ENCODE data around the gene NAGA.
A peak's percentile ranks its signal among the peaks of the same experiment; 100 is the strongest.
"Not testable (repeated sequence)": the region's sequence is repeated elsewhere in the genome, so short reads cannot be mapped to it uniquely, and the experiment has no call there.

Gene NAGA

GRCh38 chr22:42074846-42075676 lies 4.4 kb upstream of the NAGA start:
- DNase-seq = no peak

GRCh38 chr22:42074132-42074811 lies 3.7 kb upstream of the NAGA start, which contains the start of gene PHETA2:
TSS of gene PHETA2 (plus strand) at chr22:42074248. CDS start at chr22:42077294, 3,046 bp downstream.
- DNase-seq = peak; percentile 0

GRCh38 chr22:42073621-42074041 lies 3.0 kb upstream of the NAGA start:
- DNase-seq = no peak

DNA sequence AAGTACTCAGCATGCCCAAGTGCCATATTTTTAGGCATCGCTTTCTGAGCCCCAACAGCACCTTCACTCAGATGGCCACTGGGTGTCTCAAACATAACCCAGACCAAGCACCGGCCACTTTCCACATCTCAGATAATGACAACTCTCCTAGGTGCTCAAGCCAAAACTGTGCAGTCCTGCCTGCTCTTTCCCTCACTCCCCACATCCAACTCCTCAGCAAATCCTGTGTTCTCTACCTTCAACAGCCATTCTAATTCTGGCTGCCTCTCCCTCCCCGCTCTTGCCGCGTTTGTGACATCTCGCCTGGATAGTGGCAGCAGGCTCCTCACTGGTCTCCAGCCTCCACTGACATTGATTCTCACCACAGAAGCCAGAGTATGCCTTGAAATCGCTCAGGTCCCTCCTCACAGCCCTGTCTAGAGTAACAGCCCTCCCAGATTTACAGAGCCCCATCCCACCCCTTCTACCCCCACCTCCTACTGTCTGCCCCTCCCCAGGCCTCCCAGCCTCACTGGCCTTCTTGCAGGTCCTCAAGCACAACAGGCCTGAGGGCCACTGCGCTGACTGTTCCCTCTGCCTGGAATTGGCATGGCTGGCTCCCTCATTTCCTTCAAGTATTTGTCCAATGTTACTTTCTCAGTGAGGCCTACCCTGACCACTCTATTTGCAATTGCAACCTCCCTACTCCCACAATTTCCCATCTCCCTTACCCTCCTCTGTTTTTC lies 2.2 kb upstream of the NAGA start:
- no peak for DNase-seq

- not testable (repeated sequence) for DNase-seq
Observed at GRCh38 chr22:42071508-42071907, 896 bp upstream of the NAGA start.

GRCh38 chr22:42069801-42070516 lies 653 bp downstream of the NAGA start:
- peak; percentile 48 for DNase-seq

DNA sequence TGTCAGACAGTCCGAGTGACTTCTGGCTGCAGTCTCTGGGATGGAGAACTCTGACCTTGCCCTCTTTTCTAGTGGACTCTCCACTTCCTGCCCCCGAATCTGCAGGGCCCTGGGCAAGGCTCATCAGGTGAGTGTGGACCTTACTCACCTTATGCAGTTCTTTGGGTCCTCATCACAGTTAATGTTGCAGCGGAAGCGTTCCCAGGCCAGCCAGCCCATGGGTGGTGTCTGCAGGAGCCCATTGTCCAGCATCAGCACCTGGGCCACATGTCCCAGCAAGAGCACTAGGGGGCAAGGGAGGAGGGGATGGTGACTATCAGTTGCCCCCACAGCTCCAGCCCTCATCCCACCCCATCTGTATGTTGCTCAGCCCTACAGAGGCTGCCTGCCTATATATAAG lies 2.3 kb downstream of the NAGA start:
- DNase-seq = no peak

- no peak for DNase-seq
Observed at GRCh38 chr22:42067671-42068251, 2.9 kb downstream of the NAGA start.

DNA sequence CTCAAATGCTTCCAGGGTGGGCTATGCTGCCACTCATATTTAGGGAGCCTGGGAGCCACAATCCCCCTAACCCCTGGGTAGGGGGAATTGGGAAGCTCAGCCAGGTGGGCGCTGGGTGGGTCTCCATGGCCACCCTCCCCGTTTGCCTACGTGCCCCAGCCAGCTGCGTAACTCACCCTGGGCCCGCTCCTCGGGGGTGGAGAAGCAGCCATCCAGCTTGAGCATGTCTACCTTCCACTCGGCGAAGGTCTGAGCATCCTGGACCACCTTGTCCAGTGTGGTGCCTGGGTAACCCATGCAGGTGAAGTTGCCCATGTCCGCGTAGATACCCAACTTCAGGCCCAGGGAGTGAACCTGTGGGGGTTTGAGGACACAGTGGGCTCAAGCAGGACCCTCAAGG lies 3.7 kb downstream of the NAGA start:
- DNase-seq = no peak

GRCh38 chr22:42066126-42066761 lies 4.4 kb downstream of the NAGA start:
- no peak for DNase-seq

DNA sequence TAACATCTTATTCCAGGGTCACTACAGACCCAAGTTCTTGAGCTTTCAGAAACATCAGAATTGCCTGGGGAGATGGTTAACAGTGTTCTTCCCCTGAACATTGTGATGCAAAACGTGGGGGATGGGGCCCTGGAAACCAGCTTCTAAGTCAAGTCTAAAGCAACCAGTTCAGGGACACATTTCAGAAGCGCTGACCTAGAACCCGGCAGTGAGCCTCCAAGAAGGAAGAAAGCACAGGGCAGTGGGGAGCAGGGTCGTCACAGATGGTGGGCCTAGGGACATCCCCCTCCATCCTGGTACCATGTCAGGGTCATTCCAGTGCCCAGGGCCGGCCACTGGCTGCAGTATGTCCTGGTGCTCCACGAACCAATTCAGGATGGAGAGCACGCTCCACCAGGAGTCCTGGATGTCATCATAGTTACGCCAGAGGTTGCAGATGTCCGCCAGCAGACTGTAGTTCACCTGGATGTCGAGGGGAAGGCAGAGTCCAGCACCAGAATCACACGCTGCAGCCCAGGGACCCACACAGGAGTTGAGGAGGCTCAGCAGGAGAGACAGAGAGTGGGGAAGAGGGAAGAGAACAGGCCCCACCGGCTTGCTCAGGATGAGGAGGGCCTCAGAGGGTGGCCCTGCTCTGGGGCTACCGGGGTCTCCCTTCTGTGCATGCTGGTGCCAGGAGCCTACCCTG lies 5.0 kb downstream of the NAGA start:
- DNase-seq = no peak

DNA sequence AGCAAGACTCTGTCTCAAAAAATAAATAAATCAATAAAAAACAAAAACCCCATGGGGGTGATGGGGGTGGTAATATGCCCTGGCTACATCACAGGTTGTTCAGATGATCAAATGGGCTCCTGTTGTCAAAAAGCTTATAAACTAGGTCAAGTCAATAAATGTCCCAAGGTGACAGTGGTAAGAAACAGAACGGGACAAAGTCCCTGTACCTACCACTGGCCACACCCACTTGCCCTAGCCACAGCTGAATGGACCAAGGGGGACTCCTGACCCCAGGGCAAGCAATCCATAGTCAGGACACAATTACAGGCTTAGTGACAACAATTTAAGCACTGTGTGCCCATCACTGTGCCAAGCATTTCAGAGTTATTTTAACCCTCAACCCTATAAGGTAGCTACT lies 6.0 kb downstream of the NAGA start:
- DNase-seq = no peak

- DNase-seq = no peak
Observed at GRCh38 chr22:42062506-42063170, 8.0 kb downstream of the NAGA start.

DNA sequence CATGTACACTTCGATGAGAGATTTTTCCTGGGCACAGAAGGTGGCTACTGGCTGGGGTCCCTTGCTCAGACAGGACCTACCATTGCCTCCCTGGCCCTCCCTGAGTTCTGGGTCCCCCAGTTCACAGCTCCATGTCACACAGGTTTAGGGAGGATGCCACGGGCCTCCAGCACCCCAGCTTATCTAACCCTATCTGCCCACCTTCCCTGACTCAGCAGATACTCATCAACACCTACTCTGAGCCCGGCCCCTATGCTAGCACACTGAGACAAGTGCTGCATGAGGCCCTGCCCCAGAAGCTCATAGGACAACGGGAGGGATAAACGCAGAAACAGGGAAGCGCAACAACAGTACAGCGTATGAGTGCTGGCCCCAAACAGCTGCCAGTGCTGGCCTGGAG lies 9.6 kb downstream of the NAGA start:
- no peak for DNase-seq

- no peak for DNase-seq
Observed at GRCh38 chr22:42060489-42060888, 10.1 kb downstream of the NAGA start.

- DNase-seq = no peak
Observed at GRCh38 chr22:42056757-42057511, 13.7 kb downstream of the NAGA start.

DNA sequence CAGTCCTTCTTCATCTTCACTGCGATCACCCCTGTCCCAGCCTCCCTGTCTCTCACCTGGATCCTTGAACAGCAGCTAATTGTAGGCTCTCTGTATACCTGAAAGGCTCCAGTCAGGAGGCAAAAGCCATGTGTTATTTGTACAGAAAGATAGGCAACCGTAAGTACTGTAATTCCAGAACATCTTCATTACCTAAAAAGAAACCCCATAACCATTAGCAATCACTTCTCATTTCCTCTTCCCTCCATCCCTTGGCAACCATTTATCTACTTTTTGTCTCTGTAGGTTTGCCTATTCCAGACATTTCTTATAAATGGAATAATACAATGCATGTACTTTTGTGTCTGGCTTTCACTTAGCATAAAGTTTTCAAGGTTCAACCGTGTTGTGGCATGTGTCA lies 17.8 kb downstream of the NAGA start:
- no peak for DNase-seq

DNA sequence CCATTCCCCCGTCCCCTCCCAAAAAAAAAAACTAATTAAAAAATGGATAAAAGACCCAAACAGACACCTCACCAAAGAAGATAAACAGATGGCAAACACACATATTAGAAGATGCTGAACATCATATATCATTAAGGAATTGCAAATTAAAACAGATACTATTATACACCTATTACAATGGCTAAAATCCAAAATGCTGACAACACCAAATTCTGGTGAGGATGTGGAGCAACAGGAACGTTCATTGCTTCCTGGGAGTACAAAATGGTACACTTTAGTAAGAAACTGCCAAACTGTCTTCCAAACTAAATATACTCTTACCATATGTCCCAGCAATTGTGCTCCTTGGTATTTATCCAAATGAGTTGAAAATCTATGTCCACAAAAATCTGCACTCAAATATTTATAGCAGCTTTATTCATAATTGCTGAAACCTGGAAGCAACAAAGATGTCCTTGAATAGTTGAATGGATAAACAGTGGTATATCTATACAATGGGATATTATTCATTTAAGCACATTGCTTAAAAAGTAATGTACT lies 19.9 kb downstream of the NAGA start:
- DNase-seq = no peak

- DNase-seq = no peak
Observed at GRCh38 chr22:42041784-42042183, 28.8 kb downstream of the NAGA start.

DNA sequence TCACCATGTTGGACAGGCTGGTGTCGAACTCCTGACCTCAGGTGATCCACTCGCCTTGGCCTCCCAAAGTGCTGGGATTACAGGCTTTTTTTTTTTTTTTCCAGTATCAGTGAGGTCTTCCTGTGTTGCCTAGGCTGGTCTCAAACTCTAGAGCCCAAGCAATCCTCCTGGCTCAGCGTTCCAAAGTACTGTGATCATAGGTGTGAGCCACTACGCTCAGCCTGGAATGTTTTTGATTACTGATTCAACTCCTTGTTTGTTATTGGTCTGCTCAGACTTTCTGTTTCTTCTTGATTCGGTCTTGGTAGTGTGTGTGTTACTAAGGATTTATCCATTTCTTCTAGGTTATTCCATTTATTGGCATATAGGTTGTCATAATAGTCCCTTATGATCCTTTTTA lies 31.3 kb downstream of the NAGA start:
- DNase-seq = no peak
